IPS DF 4.7 (cell line): Measurements from ENCODE around the gene MYCN.
"Not testable (repeated sequence)": the region's sequence is repeated elsewhere in the genome, so short reads cannot be mapped to it uniquely, and the experiment has no call there.

Source experiments
- DNase-seq: peaks from one replicate; pipeline ENCODE4 v3.0.0-alpha.2; 2013; ENCODE audit warnings: low spot score; ENCODE audit errors: extremely low read depth

MYCN gene

GRCh38 chr2:15907461-15908324 is 32.7 kb upstream of the MYCN start:
- no peak for DNase-seq

GRCh38 chr2:15908371-15908770 is 32.0 kb upstream of the MYCN start:
- DNase-seq: no peak

- no peak for DNase-seq
These were observed 31.2 kb upstream of the MYCN start for GRCh38 chr2:15909157-15909556.

GRCh38 chr2:15909736-15910135 is 30.6 kb upstream of the MYCN start:
- DNase-seq: no peak

GRCh38 chr2:15911270-15911669 is 29.1 kb upstream of the MYCN start:
- not testable (repeated sequence) for DNase-seq

GRCh38 chr2:15911686-15912085 is 28.7 kb upstream of the MYCN start:
- no peak for DNase-seq

- no peak for DNase-seq
These were observed 28.1 kb upstream of the MYCN start for GRCh38 chr2:15912203-15912602.

GRCh38 chr2:15913146-15913545 is 27.2 kb upstream of the MYCN start:
- no peak for DNase-seq

- DNase-seq: no peak
These were observed 25.6 kb upstream of the MYCN start for GRCh38 chr2:15914596-15915385.

- DNase-seq: not testable (repeated sequence)
These were observed 24.8 kb upstream of the MYCN start for GRCh38 chr2:15915546-15915945.

- DNase-seq: no peak
These were observed 24.0 kb upstream of the MYCN start for GRCh38 chr2:15916336-15916735.

- DNase-seq: no peak
These were observed 21.5 kb upstream of the MYCN start for GRCh38 chr2:15918761-15919356.

GRCh38 chr2:15919716-15920434 is 20.5 kb upstream of the MYCN start:
- DNase-seq: no peak

GRCh38 chr2:15920696-15921095 is 19.7 kb upstream of the MYCN start:
- DNase-seq: no peak

GRCh38 chr2:15923597-15923996 is 16.8 kb upstream of the MYCN start:
- no peak for DNase-seq

- no peak for DNase-seq
These were observed 14.5 kb upstream of the MYCN start for GRCh38 chr2:15925819-15926218.

- DNase-seq: no peak
These were observed 14.1 kb upstream of the MYCN start for GRCh38 chr2:15926252-15926651.

GRCh38 chr2:15927551-15928218 is 12.7 kb upstream of the MYCN start:
- no peak for DNase-seq

GRCh38 chr2:15929008-15929407 is 11.3 kb upstream of the MYCN start:
- DNase-seq: not testable (repeated sequence)

GRCh38 chr2:15929861-15930260 is 10.5 kb upstream of the MYCN start:
- DNase-seq: no peak
